Activated CD4-positive, alpha-beta memory T cell treated with anti-CD3 and anti-CD28 coated beads, Interleukin-2, amount 10 ng/mL, durations not matched to agents 7 days and 5 days (primary cell): ENCODE results near the gene PDCD1. TPM values are rescaled to one million over a fixed set of nuclear protein-coding genes. Genes with fewer than 3 reads are reported as not detected.

ENCODE experiments used
- CTCF ChIA-PET: fragments of 350-600 bp; sonication (Branson Sonifier 250); formaldehyde crosslinking; loops from one replicate; lab custom pipeline; 2021; ENCODE audit warnings: antibody characterized with exemption, inconsistent platforms; lab: Charles Lee
- POLR2A ChIA-PET: fragments of 350-600 bp; sonication (Branson Sonifier 250); formaldehyde crosslinking; loops from one replicate; lab custom pipeline; 2021; ENCODE audit warnings: antibody characterized with exemption; lab: Charles Lee
- DNase-seq: peaks from one replicate; pipeline ENCODE4 v3.0.0-alpha.2; 2020
- H3K27ac Mint-ChIP-seq: one replicate; pipeline ENCODE4 v1.8.0; 2021; ENCODE audit warnings: mild to moderate bottlenecking, mixed read lengths
- H3K27me3 Mint-ChIP-seq: one replicate; pipeline ENCODE4 v1.8.0; 2021; ENCODE audit warnings: mixed read lengths
- H3K36me3 Mint-ChIP-seq: one replicate; pipeline ENCODE4 v1.8.0; 2021; ENCODE audit warnings: low read depth, mixed read lengths
- H3K4me1 Mint-ChIP-seq: one replicate; pipeline ENCODE4 v1.8.0; 2021; ENCODE audit warnings: mixed read lengths
- H3K4me3 Mint-ChIP-seq: one replicate; pipeline ENCODE4 v1.8.0; 2021; ENCODE audit warnings: mild to moderate bottlenecking, mixed read lengths
- H3K9me3 Mint-ChIP-seq: one replicate; pipeline ENCODE4 v1.8.0; 2021; ENCODE audit warnings: mixed read lengths
- total RNA-seq, 2 experiments: library from RNA; stranded (reverse); gene quantifications; one replicate each; pipeline ENCODE4 v1.2.3, GENCODE V29; 2021

The PDCD1 gene
- total RNA-seq, 2 experiments from 2014 or later = 17.2 to 17.9 TPM

DNA sequence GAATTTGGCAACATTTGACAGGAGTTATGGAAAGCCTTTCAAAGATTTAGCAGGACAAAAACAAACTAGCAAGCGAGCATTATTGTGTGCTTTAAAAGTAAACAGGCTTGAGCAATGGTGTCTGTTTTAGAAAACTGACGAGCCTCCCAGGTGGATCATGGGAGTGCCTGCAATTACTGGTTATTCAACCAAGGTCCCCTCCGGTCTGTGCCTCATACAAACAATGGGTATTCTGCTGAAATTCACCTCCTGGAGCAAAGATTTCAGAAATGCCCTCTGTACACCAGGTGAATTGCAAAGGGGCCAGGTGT lies 33.2 kb upstream of the PDCD1 start:
- Mint-ChIP-seq H3K4me3 (no peak overlapping the region), H3K4me1 (peaks cover 10% of the 10 kb centered on the region), H3K27ac (no peak overlapping the region), H3K36me3 (peaks cover 13% of the 10 kb centered on the region), H3K27me3 (no peaks in the 10 kb centered on the region), H3K9me3 (peaks cover 5% of the 10 kb centered on the region)
- POLR2A ChIA-PET = no interaction called here
- CTCF ChIA-PET = no interaction called here
- no peak for DNase-seq

DNA sequence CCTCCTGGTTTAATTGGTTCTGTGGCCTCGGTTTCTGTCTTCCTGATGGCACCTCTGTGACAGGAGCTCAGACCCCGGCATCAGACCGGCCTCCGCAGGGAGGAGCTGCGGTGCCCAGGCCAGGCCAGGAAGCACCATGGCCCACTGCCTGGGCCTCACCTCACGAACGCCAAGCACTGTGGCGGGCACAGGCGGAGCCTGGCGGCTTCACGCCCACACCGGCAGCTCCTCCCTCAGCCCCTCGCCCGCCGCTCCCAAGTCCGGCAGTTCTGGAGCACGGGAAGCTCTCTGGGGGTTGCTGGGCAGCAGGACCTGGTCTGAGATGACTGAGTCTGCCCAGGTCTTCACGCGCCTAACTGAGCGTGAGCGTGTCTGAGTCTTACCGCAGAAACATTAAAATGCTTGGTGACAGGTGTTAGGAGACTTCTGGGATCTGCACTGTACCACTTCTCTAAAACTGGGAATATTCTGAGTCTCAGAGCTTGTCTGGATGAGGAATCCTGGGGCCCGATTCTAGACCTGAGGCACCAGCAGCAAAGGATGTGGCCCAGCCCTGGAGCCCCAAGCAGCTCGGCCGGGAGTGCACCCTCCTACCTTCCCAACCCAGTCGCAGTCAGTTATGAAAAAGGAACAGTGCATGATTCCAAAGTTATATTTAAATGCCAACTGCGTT lies 32.8 kb upstream of the PDCD1 start:
- peaks cover 5% of the 10 kb centered on the region for H3K9me3 Mint-ChIP-seq
- peaks cover 15% of the 10 kb centered on the region for H3K36me3 Mint-ChIP-seq
- H3K27ac Mint-ChIP-seq = no peak overlapping the region
- peaks cover 10% of the 10 kb centered on the region for H3K4me1 Mint-ChIP-seq
- H3K27me3 Mint-ChIP-seq = no peaks in the 10 kb centered on the region
- DNase-seq = no peak
- ChIA-PET CTCF (no interaction called here), POLR2A (no interaction called here)
- no peak overlapping the region for H3K4me3 Mint-ChIP-seq

- POLR2A ChIA-PET = no interaction called here
- CTCF ChIA-PET = no interaction called here
- no peaks in the 10 kb centered on the region for H3K27me3 Mint-ChIP-seq
- H3K9me3 Mint-ChIP-seq = peaks cover 2% of the 10 kb centered on the region
- H3K4me1 Mint-ChIP-seq = peaks cover 8% of the 10 kb centered on the region
- no peak for DNase-seq
- no peak overlapping the region for H3K27ac Mint-ChIP-seq
- no peak overlapping the region for H3K4me3 Mint-ChIP-seq
- H3K36me3 Mint-ChIP-seq = peaks cover 15% of the 10 kb centered on the region
Observed at GRCh38 chr2:241890524-241891235, 32.0 kb upstream of the PDCD1 start.

- Mint-ChIP-seq H3K27me3 (no peaks in the 10 kb centered on the region), H3K4me1 (peaks cover 11% of the 10 kb centered on the region), H3K4me3 (no peak overlapping the region), H3K9me3 (peaks cover 2% of the 10 kb centered on the region), H3K36me3 (peaks cover 22% of the 10 kb centered on the region), H3K27ac (no peak overlapping the region)
- POLR2A ChIA-PET = no interaction called here
- no peak for DNase-seq
- CTCF ChIA-PET = no interaction called here
Observed at GRCh38 chr2:241888641-241889040, 29.9 kb upstream of the PDCD1 start.

DNA sequence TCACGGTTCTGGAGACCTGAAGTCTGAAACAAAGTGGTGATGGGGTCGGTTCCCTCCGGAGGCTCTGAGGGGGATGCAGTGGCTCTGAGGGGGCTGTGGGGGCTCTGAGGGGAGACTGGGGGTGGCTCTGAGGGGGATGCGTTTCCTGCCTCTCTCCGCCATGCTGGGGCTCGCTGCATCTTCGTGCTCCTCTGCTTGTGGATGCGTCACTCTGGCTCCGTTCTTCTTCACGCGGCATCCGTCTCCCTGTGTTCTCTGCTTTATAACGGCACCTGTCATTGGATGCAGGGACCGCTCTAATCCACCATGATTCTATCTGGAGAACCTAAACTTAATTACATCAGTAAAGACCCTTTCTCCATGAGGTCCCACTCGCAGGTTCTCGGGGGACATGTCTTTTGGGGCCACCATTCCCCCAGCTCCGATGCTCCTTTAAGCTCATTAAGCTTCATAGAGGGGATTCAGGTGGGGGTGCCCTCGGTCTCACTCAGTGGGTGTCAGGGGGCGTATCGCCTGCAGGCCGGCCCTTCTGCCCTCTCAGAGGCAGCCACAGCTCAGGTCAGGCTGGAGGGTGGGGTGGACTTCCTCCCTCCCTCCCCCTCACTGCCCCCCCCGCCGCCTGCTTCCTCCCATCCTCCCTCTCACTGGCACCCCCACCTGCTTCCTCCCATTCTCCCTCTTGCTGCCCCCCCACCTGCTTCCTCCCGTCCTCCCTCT lies 29.3 kb upstream of the PDCD1 start:
- no peak overlapping the region for H3K27ac Mint-ChIP-seq
- ChIA-PET POLR2A (no interaction called here), CTCF (no interaction called here)
- H3K4me1 Mint-ChIP-seq = peaks cover 14% of the 10 kb centered on the region
- H3K9me3 Mint-ChIP-seq = peaks cover 2% of the 10 kb centered on the region
- no peak overlapping the region for H3K4me3 Mint-ChIP-seq
- peaks cover 24% of the 10 kb centered on the region for H3K36me3 Mint-ChIP-seq
- DNase-seq = no peak
- no peaks in the 10 kb centered on the region for H3K27me3 Mint-ChIP-seq

DNA sequence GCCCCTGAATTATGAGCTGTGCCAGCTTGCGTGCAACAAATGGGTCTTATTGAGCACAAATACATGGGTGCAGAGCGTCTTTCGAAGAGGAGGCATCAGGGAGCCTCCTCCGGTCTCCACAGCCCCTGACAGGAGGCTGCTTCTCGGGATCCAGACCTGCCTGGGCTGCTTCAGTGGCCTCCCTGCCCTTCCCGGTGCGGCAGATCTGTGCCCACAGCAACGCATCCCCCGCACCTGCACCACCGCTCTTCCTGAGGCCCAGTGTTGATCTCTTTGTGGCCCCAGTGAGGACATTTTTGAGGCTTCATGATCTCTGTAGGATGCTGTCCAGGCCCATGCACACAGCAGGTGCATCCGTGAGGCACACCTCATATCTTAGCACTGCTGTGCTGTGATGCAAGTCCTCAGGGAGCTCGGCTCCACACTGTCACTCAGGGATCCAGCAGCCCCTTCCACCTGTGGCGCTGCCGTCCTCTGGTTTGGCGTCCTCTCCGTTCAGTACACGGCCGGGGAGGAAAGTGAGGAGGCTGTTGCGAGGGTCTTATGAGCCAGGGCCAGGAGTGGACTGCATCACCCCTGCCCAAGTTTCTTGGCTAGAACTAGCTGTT lies 28.2 kb upstream of the PDCD1 start:
- Mint-ChIP-seq H3K27me3 (no peaks in the 10 kb centered on the region), H3K36me3 (peaks cover 28% of the 10 kb centered on the region), H3K4me1 (peaks cover 24% of the 10 kb centered on the region), H3K4me3 (no peak overlapping the region), H3K27ac (no peak overlapping the region), H3K9me3 (peaks cover 2% of the 10 kb centered on the region)
- no peak for DNase-seq
- ChIA-PET POLR2A (no interaction called here), CTCF (no interaction called here)

- no peak for DNase-seq
- POLR2A ChIA-PET = interaction anchor here (1.4 kb wide), 1 partner anchor 185 kb away, joined by 4 read pairs; the partner anchor contains the start of gene ING5
- Mint-ChIP-seq H3K4me1 (peaks cover 32% of the 10 kb centered on the region), H3K9me3 (peaks cover 2% of the 10 kb centered on the region), H3K4me3 (no peak overlapping the region), H3K27me3 (no peaks in the 10 kb centered on the region), H3K36me3 (peaks cover 30% of the 10 kb centered on the region), H3K27ac (no peak overlapping the region)
- CTCF ChIA-PET = no interaction called here
Observed at GRCh38 chr2:241885946-241886643, 27.4 kb upstream of the PDCD1 start.

DNA sequence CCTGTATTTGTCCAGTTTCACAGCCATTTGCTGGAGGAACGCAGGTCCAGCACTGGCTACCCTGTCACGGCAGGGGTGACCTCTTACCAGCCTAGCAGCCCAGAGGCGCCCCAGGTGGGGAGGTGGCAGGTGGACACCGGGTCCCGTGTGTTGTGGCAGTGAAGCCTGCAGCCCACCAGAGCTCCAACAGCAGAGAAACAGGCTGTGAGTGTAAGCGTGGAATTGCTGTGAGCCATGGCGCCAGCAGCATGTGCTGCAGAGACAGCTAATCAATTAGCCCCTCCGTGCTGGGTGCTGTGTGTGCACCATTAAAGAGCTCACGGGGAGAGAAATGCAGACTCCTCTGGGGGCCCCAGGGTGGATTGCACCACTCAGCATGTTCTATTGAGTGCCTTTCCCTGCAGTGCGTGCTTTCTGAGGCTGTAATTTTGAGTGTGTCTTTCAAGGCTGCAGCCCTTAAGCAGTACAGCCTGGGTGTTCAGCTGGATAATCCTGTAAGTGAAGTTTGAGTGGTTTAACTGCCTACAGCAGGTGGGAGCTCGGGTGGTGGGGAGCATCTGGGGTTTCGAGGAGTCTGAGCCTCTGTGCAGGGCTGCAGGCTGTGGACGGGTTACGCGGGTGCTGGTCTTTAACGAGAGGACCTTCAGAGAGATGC lies 26.7 kb upstream of the PDCD1 start:
- no peak for DNase-seq
- no peaks in the 10 kb centered on the region for H3K27me3 Mint-ChIP-seq
- H3K36me3 Mint-ChIP-seq = peaks cover 30% of the 10 kb centered on the region
- H3K9me3 Mint-ChIP-seq = peaks cover 2% of the 10 kb centered on the region
- H3K27ac Mint-ChIP-seq = no peak overlapping the region
- CTCF ChIA-PET = no interaction called here
- POLR2A ChIA-PET = interaction anchor here (1.4 kb wide), 1 partner anchor 184 kb away, joined by 4 read pairs; the partner anchor contains the start of gene ING5
- no peak overlapping the region for H3K4me3 Mint-ChIP-seq
- H3K4me1 Mint-ChIP-seq = peaks cover 37% of the 10 kb centered on the region

GRCh38 chr2:241884951-241885290 lies 26.2 kb upstream of the PDCD1 start:
- DNase-seq = no peak
- H3K9me3 Mint-ChIP-seq = peaks cover 2% of the 10 kb centered on the region
- no peak overlapping the region for H3K4me3 Mint-ChIP-seq
- POLR2A ChIA-PET = interaction anchor here (1.4 kb wide), 1 partner anchor 183 kb away, joined by 4 read pairs; the partner anchor contains the start of gene ING5
- peaks cover 41% of the 10 kb centered on the region for H3K4me1 Mint-ChIP-seq
- CTCF ChIA-PET = no interaction called here
- H3K36me3 Mint-ChIP-seq = peaks cover 30% of the 10 kb centered on the region
- H3K27me3 Mint-ChIP-seq = no peaks in the 10 kb centered on the region
- no peak overlapping the region for H3K27ac Mint-ChIP-seq

- Mint-ChIP-seq H3K36me3 (peaks cover 20% of the 10 kb centered on the region), H3K27me3 (no peaks in the 10 kb centered on the region), H3K4me3 (peak overlapping the region; percentile 85), H3K4me1 (peaks cover 39% of the 10 kb centered on the region), H3K9me3 (no peaks in the 10 kb centered on the region), H3K27ac (peak overlapping the region; percentile 92)
- ChIA-PET POLR2A (interaction anchor here (1.3 kb wide), 1 partner anchor 195 kb away, joined by 9 read pairs; the partner anchor contains the start of gene DTYMK), CTCF (no interaction called here)
- no peak for DNase-seq
Observed at GRCh38 chr2:241882091-241882625, 23.5 kb upstream of the PDCD1 start.

GRCh38 chr2:241880311-241881073 lies 21.8 kb upstream of the PDCD1 start:
- POLR2A ChIA-PET = interaction anchor here (1.0 to 2.3 kb wide), 8 partner anchors 22 to 565 kb away, joined by 3 to 16 read pairs (median 7); partner anchors contain the start of genes D2HGDH, DTYMK, HDLBP and ING5

More at GRCh38 chr2:241880311-241881073, 21.8 kb upstream of the PDCD1 start:
- DNase-seq = no peak
- CTCF ChIA-PET = interaction anchor here (1.4 to 3.7 kb wide), 2 partner anchors 179 to 180 kb away, joined by 4 to 40 read pairs; partner anchors contain the start of gene ING5
- Mint-ChIP-seq H3K36me3 (peaks cover 16% of the 10 kb centered on the region), H3K27ac (peak overlapping the region; percentile 92), H3K27me3 (no peaks in the 10 kb centered on the region), H3K4me1 (peaks cover 38% of the 10 kb centered on the region), H3K9me3 (no peaks in the 10 kb centered on the region), H3K4me3 (peak overlapping the region; percentile 85)
